Gastrocnemius medialis (tissue), 4 donors: ENCODE data around the gene MYL3.

ENCODE experiments used
- CTCF ChIP-seq, 5 experiments: fragments of 450-650 bp in 3 of 5; fragments of 200-600 bp in 2 of 5; sonication (generic) in 2 of 5; IDR thresholded peaks in 4 of 5; conservative IDR thresholded peaks in 1 of 5; 1 replicate in 4 of 5; 2 replicates in 1 of 5; pipeline ENCODE4 v1.5.1; 2016 to 2019; ENCODE audit warnings: antibody characterized with exemption in 5 of 5, mild to moderate bottlenecking in 3 of 5, moderate library complexity in 3 of 5
- POLR2A ChIP-seq, 2 donors: fragments of 450-650 bp; IDR thresholded peaks; one replicate each; pipeline ENCODE4 v1.6.1; 2017; ENCODE audit warnings: antibody characterized with exemption in 2 of 2, mild to moderate bottlenecking in 2 of 2, moderate library complexity in 2 of 2

GRCh38 chr3:46865546-46865945 is 2.3 kb upstream of the MYL3 start:
- TF ChIP-seq CTCF (IDR thresholded peaks at IDR 0.05 in 4 of 5, conservative IDR thresholded peaks at IDR 0.05 in 1 of 5) (no peak), POLR2A (IDR thresholded peaks at IDR 0.05) (no peak)
